K562 (cell line): ENCODE data around the gene FHIT.

Source experiments
- CBX8 ChIP-seq: fragments of 200-600 bp; sonication (generic); IDR thresholded peaks from 2 replicates; pipeline ENCODE4 v1.6.1; 2012; ENCODE audit warnings: borderline replicate concordance, mixed run types, low read depth, mild to moderate bottlenecking, moderate library complexity, mixed read lengths, low read length, control low read depth, inconsistent platforms; ENCODE audit not compliant: poor library complexity, severe bottlenecking; ENCODE audit errors: extremely low read depth
- KDM1A ChIP-seq, 2 experiments: fragments of 450-650 bp; IDR thresholded peaks; 2 replicates each; pipeline ENCODE4 v1.6.1; 2016; ENCODE audit warnings: mild to moderate bottlenecking in 2 of 2
- LCOR ChIP-seq: sonication (generic); formaldehyde crosslinking; IDR thresholded peaks from 2 replicates; pipeline ENCODE4 v1.8.0; 2022; ENCODE audit warnings: mild to moderate bottlenecking, missing genetic modification reagents
- PHF8 ChIP-seq: fragments of 200-600 bp; sonication (generic); IDR thresholded peaks from 2 replicates; pipeline ENCODE4 v1.6.1; 2012; ENCODE audit warnings: mixed run types, mild to moderate bottlenecking, inconsistent platforms, low read length, moderate library complexity, borderline replicate concordance
- RCOR1 ChIP-seq, 2 experiments: IDR thresholded peaks; 2 replicates each; pipeline ENCODE4 v1.6.1; 2012; ENCODE audit warnings: low read depth in 2 of 2, low read length in 2 of 2, borderline replicate concordance in 1 of 2, improper control_type of control experiment in 1 of 2
- ZC3H4 ChIP-seq: sonication (generic); formaldehyde crosslinking; IDR thresholded peaks from 2 replicates; pipeline ENCODE4 v1.9.0; 2021; ENCODE audit warnings: missing genetic modification reagents, borderline replicate concordance
- ZFP91 ChIP-seq: sonication (generic); formaldehyde crosslinking; IDR thresholded peaks from 2 replicates; pipeline ENCODE4 v1.8.0; 2022; ENCODE audit warnings: mild to moderate bottlenecking, missing genetic modification reagents
- ZNF449 ChIP-seq: fragments of 250-450 bp; sonication (Bioruptor Pico); IDR thresholded peaks from 2 replicates; pipeline ENCODE4 v1.8.0; 2022; ENCODE audit warnings: moderate library complexity, mild to moderate bottlenecking, inconsistent platforms
- ZNF583 ChIP-seq: fragments of 250-450 bp; sonication (Bioruptor Pico); IDR thresholded peaks from 2 replicates; pipeline ENCODE4 v1.4.0; 2020
- ZSCAN32 ChIP-seq: fragments of 450-650 bp; formaldehyde crosslinking; IDR thresholded peaks from 2 replicates; pipeline ENCODE4 v1.4.0; 2020; ENCODE audit warnings: mild to moderate bottlenecking, moderate library complexity
- TF ChIP-seq, protein P1 (sequence below): fragments of 450-650 bp; IDR thresholded peaks from 2 replicates; pipeline ENCODE4 v1.6.1; 2016
- TF ChIP-seq, protein P2 (sequence below), 3 experiments: IDR thresholded peaks in 2 of 3; conservative IDR thresholded peaks in 1 of 3; 2 replicates each; pipeline ENCODE4 v1.5.1; 2011 to 2012; ENCODE audit warnings: low read length in 3 of 3, mild to moderate bottlenecking in 3 of 3, control low read depth in 2 of 3, improper control_type of control experiment in 1 of 3, inconsistent platforms in 1 of 3, low read depth in 1 of 3, mixed read lengths in 1 of 3, moderate library complexity in 1 of 3; ENCODE audit not compliant: insufficient read depth in 2 of 3
- TF ChIP-seq, protein P3 (sequence below): fragments of 250-450 bp; sonication (Bioruptor Pico); IDR thresholded peaks from 2 replicates; pipeline ENCODE4 v1.8.0; 2022; ENCODE audit warnings: inconsistent platforms, mild to moderate bottlenecking, moderate library complexity, borderline replicate concordance

- TF ChIP-seq CBX8 (no peak), ZNF449 (no peak), RCOR1 (IDR thresholded peaks at IDR 0.05; ENCODE audit: borderline replicate concordance in 1 of 2, low read depth in 2 of 2, low read length in 2 of 2) (no peak), LCOR (CRISPR knock-in tag) (no peak), ZFP91 (CRISPR knock-in tag) (no peak), ZSCAN32 (CRISPR knock-in tag) (no peak), ZC3H4 (CRISPR knock-in tag) (no peak), PHF8 (no peak), KDM1A (IDR thresholded peaks at IDR 0.05) (no peak), ZNF583 (CRISPR knock-in tag) (no peak)
- TF ChIP-seq, protein P1, sequence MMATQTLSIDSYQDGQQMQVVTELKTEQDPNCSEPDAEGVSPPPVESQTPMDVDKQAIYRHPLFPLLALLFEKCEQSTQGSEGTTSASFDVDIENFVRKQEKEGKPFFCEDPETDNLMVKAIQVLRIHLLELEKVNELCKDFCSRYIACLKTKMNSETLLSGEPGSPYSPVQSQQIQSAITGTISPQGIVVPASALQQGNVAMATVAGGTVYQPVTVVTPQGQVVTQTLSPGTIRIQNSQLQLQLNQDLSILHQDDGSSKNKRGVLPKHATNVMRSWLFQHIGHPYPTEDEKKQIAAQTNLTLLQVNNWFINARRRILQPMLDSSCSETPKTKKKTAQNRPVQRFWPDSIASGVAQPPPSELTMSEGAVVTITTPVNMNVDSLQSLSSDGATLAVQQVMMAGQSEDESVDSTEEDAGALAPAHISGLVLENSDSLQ = no peak
- TF ChIP-seq, protein P2, sequence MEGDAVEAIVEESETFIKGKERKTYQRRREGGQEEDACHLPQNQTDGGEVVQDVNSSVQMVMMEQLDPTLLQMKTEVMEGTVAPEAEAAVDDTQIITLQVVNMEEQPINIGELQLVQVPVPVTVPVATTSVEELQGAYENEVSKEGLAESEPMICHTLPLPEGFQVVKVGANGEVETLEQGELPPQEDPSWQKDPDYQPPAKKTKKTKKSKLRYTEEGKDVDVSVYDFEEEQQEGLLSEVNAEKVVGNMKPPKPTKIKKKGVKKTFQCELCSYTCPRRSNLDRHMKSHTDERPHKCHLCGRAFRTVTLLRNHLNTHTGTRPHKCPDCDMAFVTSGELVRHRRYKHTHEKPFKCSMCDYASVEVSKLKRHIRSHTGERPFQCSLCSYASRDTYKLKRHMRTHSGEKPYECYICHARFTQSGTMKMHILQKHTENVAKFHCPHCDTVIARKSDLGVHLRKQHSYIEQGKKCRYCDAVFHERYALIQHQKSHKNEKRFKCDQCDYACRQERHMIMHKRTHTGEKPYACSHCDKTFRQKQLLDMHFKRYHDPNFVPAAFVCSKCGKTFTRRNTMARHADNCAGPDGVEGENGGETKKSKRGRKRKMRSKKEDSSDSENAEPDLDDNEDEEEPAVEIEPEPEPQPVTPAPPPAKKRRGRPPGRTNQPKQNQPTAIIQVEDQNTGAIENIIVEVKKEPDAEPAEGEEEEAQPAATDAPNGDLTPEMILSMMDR (IDR thresholded peaks at IDR 0.05 in 2 of 3, conservative IDR thresholded peaks at IDR 0.05 in 1 of 3; ENCODE audit: insufficient read depth in 2 of 3, low read depth in 1 of 3, low read length in 3 of 3) = no peak
- TF ChIP-seq, protein P3, sequence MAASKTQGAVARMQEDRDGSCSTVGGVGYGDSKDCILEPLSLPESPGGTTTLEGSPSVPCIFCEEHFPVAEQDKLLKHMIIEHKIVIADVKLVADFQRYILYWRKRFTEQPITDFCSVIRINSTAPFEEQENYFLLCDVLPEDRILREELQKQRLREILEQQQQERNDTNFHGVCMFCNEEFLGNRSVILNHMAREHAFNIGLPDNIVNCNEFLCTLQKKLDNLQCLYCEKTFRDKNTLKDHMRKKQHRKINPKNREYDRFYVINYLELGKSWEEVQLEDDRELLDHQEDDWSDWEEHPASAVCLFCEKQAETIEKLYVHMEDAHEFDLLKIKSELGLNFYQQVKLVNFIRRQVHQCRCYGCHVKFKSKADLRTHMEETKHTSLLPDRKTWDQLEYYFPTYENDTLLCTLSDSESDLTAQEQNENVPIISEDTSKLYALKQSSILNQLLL (CRISPR knock-in tag) = no peak
These were observed 677.8 kb downstream of the FHIT start for GRCh38 chr3:60573494-60573893.
